Coronary artery (tissue), 2 donors: Measurements from ENCODE around the gene LRRTM4.

Experiments
- DNase-seq: peaks from one replicate; pipeline ENCODE4 v3.0.0-alpha.2; 2017; ENCODE audit warnings: low spot score
- H3K27ac ChIP-seq, 2 donors: fragments of 200-600 bp; sonication (generic); one replicate each; pipeline ENCODE4 v1.5.1; 2016 to 2019
- H3K4me3 ChIP-seq: fragments of 200-600 bp; sonication (generic); 2 replicates; pipeline ENCODE4 v1.5.1; 2016; ENCODE audit warnings: mild to moderate bottlenecking, moderate library complexity
- CTCF ChIP-seq: fragments of 200-600 bp; sonication (generic); IDR thresholded peaks from one replicate; pipeline ENCODE4 v1.5.1; 2019; ENCODE audit warnings: antibody characterized with exemption

The LRRTM4 gene

GRCh38 chr2:77479895-77480294 lies 42.3 kb downstream of the LRRTM4 start:
- Histone ChIP-seq H3K4me3 (no peak overlapping the region), H3K27ac (no peak overlapping the region)
- DNase-seq, result no peak
- no peak for TF ChIP-seq CTCF

GRCh38 chr2:77479395-77479794 lies 42.8 kb downstream of the LRRTM4 start:
- no peak for DNase-seq
- H3K4me3 ChIP-seq, result no peak overlapping the region
- no peak overlapping the region for H3K27ac ChIP-seq
- TF ChIP-seq CTCF, result no peak

GRCh38 chr2:77470096-77470495 lies 52.1 kb downstream of the LRRTM4 start:
- DNase-seq, result no peak
- no peak overlapping the region for H3K27ac ChIP-seq
- TF ChIP-seq CTCF, result no peak
- H3K4me3 ChIP-seq, result no peak overlapping the region

GRCh38 chr2:77469106-77469505 lies 53.1 kb downstream of the LRRTM4 start:
- no peak for DNase-seq
- no peak overlapping the region for H3K27ac ChIP-seq
- H3K4me3 ChIP-seq, result no peak overlapping the region
- no peak for TF ChIP-seq CTCF

- no peak for DNase-seq
- TF ChIP-seq CTCF, result no peak
- Histone ChIP-seq H3K4me3 (no peak overlapping the region), H3K27ac (no peak overlapping the region)
Measured at GRCh38 chr2:77459840-77460239, 62.3 kb downstream of the LRRTM4 start.

GRCh38 chr2:77458216-77458615 lies 64.0 kb downstream of the LRRTM4 start:
- Histone ChIP-seq H3K4me3 (no peak overlapping the region), H3K27ac (no peak overlapping the region)
- no peak for DNase-seq
- TF ChIP-seq CTCF, result no peak

- no peak for DNase-seq
- H3K27ac ChIP-seq, result no peak overlapping the region
- no peak for TF ChIP-seq CTCF
Measured at GRCh38 chr2:77457665-77458064, 64.5 kb downstream of the LRRTM4 start.

More at GRCh38 chr2:77457665-77458064, 64.5 kb downstream of the LRRTM4 start:
- no peak overlapping the region for H3K4me3 ChIP-seq
